Panc1 (cell line): Measurements from ENCODE around the gene TRIO. TPM values are rescaled to one million over a fixed set of nuclear protein-coding genes. Genes with fewer than 3 reads are reported as not detected.
"Not testable (repeated sequence)": the region's sequence is repeated elsewhere in the genome, so short reads cannot be mapped to it uniquely, and the experiment has no call there.

ENCODE experiments used
- ATAC-seq: fragments of 200-7000 bp; cut with Tn5 transposase; 2 replicates; pipeline ENCODE4 v1.9.1; 2020; ENCODE audit warnings: mild to moderate bottlenecking, moderate library complexity
- BruUV-seq: library from RNA; stranded (reverse); fragments of 400-500 nt; replicated peaks from 2 replicates; lab custom pipeline; 2021; lab: Mats Ljungman, UMichigan
- CTCF ChIA-PET: fragments of 300-600 bp; sonication (Branson Sonifier 250); formaldehyde crosslinking; loops from one replicate; lab custom pipeline; 2022; ENCODE audit warnings: antibody characterized with exemption; lab: Charles Lee
- POLR2A ChIA-PET: fragments of 300-600 bp; sonication (Branson Sonifier 250); formaldehyde crosslinking; loops from one replicate; lab custom pipeline; 2022; ENCODE audit warnings: antibody characterized with exemption; lab: Charles Lee
- DNase-seq: peaks from one replicate; pipeline ENCODE4 v3.0.0-alpha.2; 2010; ENCODE audit warnings: low read depth, low spot score
- H3K27ac ChIP-seq: 2 replicates; pipeline ENCODE4 v1.5.1; 2011; ENCODE audit warnings: mild to moderate bottlenecking, low read length, inconsistent platforms
- H3K27me3 ChIP-seq: fragments of 200-500 bp; sonication (Bioruptor generic); 2 replicates; pipeline ENCODE4 v1.6.0; 2014; ENCODE audit warnings: low read length, inconsistent platforms; ENCODE audit not compliant: control insufficient read depth, insufficient read depth
- H3K36me3 ChIP-seq: fragments of 200-500 bp; sonication (Bioruptor generic); 2 replicates; pipeline ENCODE4 v1.5.1; 2014; ENCODE audit warnings: inconsistent platforms, mild to moderate bottlenecking, low read length, moderate library complexity; ENCODE audit not compliant: control insufficient read depth, insufficient read depth
- H3K4me1 ChIP-seq: 2 replicates; pipeline ENCODE4 v1.5.1; 2011; ENCODE audit warnings: inconsistent platforms, mild to moderate bottlenecking, low read length, moderate library complexity; ENCODE audit not compliant: control insufficient read depth, insufficient read depth
- H3K4me3 ChIP-seq, 2 experiments: 2 replicates each; pipeline ENCODE4 v1.5.1; 2011 to 2012; ENCODE audit warnings: low read depth in 2 of 2, low read length in 2 of 2, mild to moderate bottlenecking in 2 of 2, inconsistent platforms in 1 of 2, moderate library complexity in 1 of 2
- H3K9me3 ChIP-seq: fragments of 200-500 bp; sonication (Bioruptor generic); 2 replicates; pipeline ENCODE4 v1.5.1; 2014; ENCODE audit warnings: low read depth, mild to moderate bottlenecking, inconsistent platforms, low read length, moderate library complexity; ENCODE audit not compliant: control insufficient read depth, insufficient read depth
- CTCF ChIP-seq: fragments of 450-650 bp; IDR thresholded peaks from 2 replicates; pipeline ENCODE4 v1.5.1; 2017; ENCODE audit warnings: mild to moderate bottlenecking
- POLR2AphosphoS5 ChIP-seq: IDR thresholded peaks from 2 replicates; pipeline ENCODE4 v1.6.1; 2012; ENCODE audit warnings: mild to moderate bottlenecking, low read depth, low read length, moderate library complexity
- REST ChIP-seq, 2 experiments: IDR thresholded peaks; 2 replicates each; pipeline ENCODE4 v1.6.1; 2011 to 2012; ENCODE audit warnings: low read depth in 2 of 2, control low read depth in 1 of 2, low read length in 1 of 2, mild to moderate bottlenecking in 1 of 2, moderate library complexity in 1 of 2; ENCODE audit not compliant: insufficient read depth in 1 of 2
- SIN3A ChIP-seq: IDR thresholded peaks from 2 replicates; pipeline ENCODE4 v1.6.1; 2012; ENCODE audit warnings: low read depth, mild to moderate bottlenecking, low read length, moderate library complexity, borderline replicate concordance; ENCODE audit not compliant: insufficient read depth
- TCF7L2 ChIP-seq: IDR thresholded peaks from 2 replicates; pipeline ENCODE4 v1.6.1; 2011; ENCODE audit warnings: mild to moderate bottlenecking, low read depth, low read length, inconsistent platforms
- in situ Hi-C: cut with HindIII; loops from 2 replicates; pipeline ENCODE4 v1.10.0; 2016; ENCODE audit warnings: low sequenced_read_pairs, low pct_unique_long_range_greater_than_20kb
- intact Hi-C: fragments of 100-400 bp; cut with micrococcal nuclease; formaldehyde crosslinking; loops from one replicate; pipeline ENCODE4 v1.10.0; 2022; ENCODE audit not compliant: unreplicated experiment
- total RNA-seq: library from RNA; stranded (reverse); gene quantifications from one replicate; pipeline ENCODE4 v1.2.1, GENCODE V29; 2021; ENCODE audit not compliant: unreplicated experiment

The TRIO gene
- total RNA-seq, 1 experiment from 2014 or later = 349 TPM

GRCh38 chr5:14435481-14435880, 292.3 kb downstream of the TRIO start:
- H3K27ac ChIP-seq = no peak overlapping the region
- BruUV-seq = no TSS peak
- TF ChIP-seq POLR2AphosphoS5 (no peak), CTCF (no peak), SIN3A (no peak), TCF7L2 (no peak), REST (IDR thresholded peaks at IDR 0.05; ENCODE audit: insufficient read depth in 1 of 2, low read depth in 2 of 2, low read length in 1 of 2) (no peak)
- no peaks in the 10 kb centered on the region for H3K9me3 ChIP-seq
- H3K4me1 ChIP-seq = peaks cover 7% of the 10 kb centered on the region; the same call in 1 of the 2 replicates
- ChIA-PET CTCF (no interaction called here), POLR2A (no interaction called here)
- no peaks in the 10 kb centered on the region for H3K27me3 ChIP-seq
- DNase-seq = no peak
- no peak for ATAC-seq
- in situ Hi-C loops = no loop called here
- intact Hi-C loops = no loop called here
- peaks cover 21% of the 10 kb centered on the region for H3K36me3 ChIP-seq
- no peak overlapping the region for H3K4me3 ChIP-seq

GRCh38 chr5:14436122-14436521, 293.0 kb downstream of the TRIO start:
- H3K4me3 ChIP-seq, CTCF ChIA-PET, intact Hi-C loops, POLR2A ChIA-PET, BruUV-seq, H3K4me1 ChIP-seq, DNase-seq, H3K9me3 ChIP-seq, H3K27ac ChIP-seq, H3K27me3 ChIP-seq, in situ Hi-C loops, ATAC-seq: not testable (repeated sequence)
- H3K36me3 ChIP-seq = peaks cover 21% of the 10 kb centered on the region

- H3K9me3 ChIP-seq = no peaks in the 10 kb centered on the region
- ATAC-seq = no peak
- ChIA-PET CTCF (no interaction called here), POLR2A (no interaction called here)
- no peak overlapping the region for H3K4me3 ChIP-seq
- TF ChIP-seq TCF7L2 = no peak
- no peak for TF ChIP-seq SIN3A
- TF ChIP-seq POLR2AphosphoS5 = 0 out of 2 replicates have a peak, but pooled peaks have one; percentile 1
- no peak for TF ChIP-seq REST (IDR thresholded peaks at IDR 0.05; ENCODE audit: insufficient read depth in 1 of 2, low read depth in 2 of 2, low read length in 1 of 2)
- TF ChIP-seq CTCF = no peak
- DNase-seq = no peak
- peaks cover 7% of the 10 kb centered on the region; the same call in 1 of the 2 replicates for H3K4me1 ChIP-seq
- H3K27ac ChIP-seq = no peak overlapping the region
- intact Hi-C loops = no loop called here
- in situ Hi-C loops = no loop called here
- H3K36me3 ChIP-seq = peaks cover 19% of the 10 kb centered on the region
- no peaks in the 10 kb centered on the region for H3K27me3 ChIP-seq
- no TSS peak for BruUV-seq
Measured at GRCh38 chr5:14436801-14437542, 293.8 kb downstream of the TRIO start.
